ENCODE data around the gene SRPK2. TPM values are rescaled to one million over a fixed set of nuclear protein-coding genes. Genes with fewer than 3 reads are reported as not detected.
"Not testable (repeated sequence)": the region's sequence is repeated elsewhere in the genome, so short reads cannot be mapped to it uniquely, and the experiment has no call there.

SRPK2 gene
- total and polyA plus RNA-seq, 2 of the 13 experiments (the other 11 are each of a cell fraction or from before 2014, with no cell fraction given), result 10.1 to 22.3 TPM

DNA sequence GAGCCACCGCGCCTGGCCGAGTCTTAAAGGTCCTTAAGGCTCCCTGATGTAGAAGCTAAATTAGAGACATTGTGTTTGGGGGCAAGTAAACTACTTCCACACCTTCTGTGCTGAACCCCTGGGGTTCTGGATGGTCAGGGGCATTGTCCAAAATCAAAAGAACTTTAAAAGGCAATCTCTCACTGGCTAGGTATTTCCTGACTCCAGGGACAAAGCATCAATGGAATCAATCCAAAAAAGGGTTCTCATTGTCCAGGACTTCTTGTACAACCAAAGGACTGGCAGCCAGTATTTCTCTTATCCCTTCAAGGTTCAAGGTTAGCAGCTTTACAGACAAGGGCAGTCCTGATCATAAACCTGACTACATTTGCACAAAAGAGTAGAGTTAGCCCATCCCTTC is 24.0 kb downstream of the SRPK2 start:
- WGBS (ENCODE audit: low lambda C conversion rate), result 97% methylated on average over 3 of the region's 3 CpGs
- Histone ChIP-seq H3K27me3 (ENCODE audit: control insufficient read depth in 1 of 2, insufficient read depth in 2 of 2, low read length in 2 of 2) (no peaks in the 10 kb centered on the region), H2AFZ (ENCODE audit: low read length) (no peak overlapping the region), H3K9me3 (ENCODE audit: low read length) (no peaks in the 10 kb centered on the region), H3K79me2 (ENCODE audit: insufficient read depth, low read length) (peaks cover 27% of the 10 kb centered on the region), H3K36me3 (replicated peaks in 1 of 2; ENCODE audit: control insufficient read depth in 1 of 2, insufficient read depth in 2 of 2, low read length in 2 of 2) (no peaks in the 10 kb centered on the region), H3K4me1 (ENCODE audit: insufficient read depth, low read length) (peaks cover 48% of the 10 kb centered on the region), H3K4me2 (ENCODE audit: low read depth, low read length) (no peak overlapping the region), H4K20me1 (ENCODE audit: insufficient read depth, low read length) (peaks cover 13% of the 10 kb centered on the region), H3K27ac (ENCODE audit: extremely low read length, insufficient read depth, low read length) (no peak overlapping the region), H3K9ac (ENCODE audit: insufficient read depth, low read depth, low read length) (no peak overlapping the region), H3K4me3 (replicated peaks in 1 of 3; ENCODE audit: insufficient read depth in 1 of 3, low read depth in 2 of 3, low read length in 3 of 3) (no peak overlapping the region)
- FAIRE-seq (no peak), ATAC-seq (peak; percentile 64), DNase-seq (ENCODE audit: low spot score) (peak; percentile 48)
- ChIA-PET POLR2A (no interaction called here), CTCF (ENCODE audit: low intra/inter-chr PET ratio, low total read pairs) (no interaction called here)
- intact Hi-C loops (cut with micrococcal nuclease; ENCODE audit: unreplicated experiment), result no loop called here
- in situ Hi-C loops (cut with HindIII; ENCODE audit: extremely low pct_ligation_motif_present, low pct_unique_long_range_greater_than_20kb), result no loop called here
- TF ChIP-seq, protein P1, sequence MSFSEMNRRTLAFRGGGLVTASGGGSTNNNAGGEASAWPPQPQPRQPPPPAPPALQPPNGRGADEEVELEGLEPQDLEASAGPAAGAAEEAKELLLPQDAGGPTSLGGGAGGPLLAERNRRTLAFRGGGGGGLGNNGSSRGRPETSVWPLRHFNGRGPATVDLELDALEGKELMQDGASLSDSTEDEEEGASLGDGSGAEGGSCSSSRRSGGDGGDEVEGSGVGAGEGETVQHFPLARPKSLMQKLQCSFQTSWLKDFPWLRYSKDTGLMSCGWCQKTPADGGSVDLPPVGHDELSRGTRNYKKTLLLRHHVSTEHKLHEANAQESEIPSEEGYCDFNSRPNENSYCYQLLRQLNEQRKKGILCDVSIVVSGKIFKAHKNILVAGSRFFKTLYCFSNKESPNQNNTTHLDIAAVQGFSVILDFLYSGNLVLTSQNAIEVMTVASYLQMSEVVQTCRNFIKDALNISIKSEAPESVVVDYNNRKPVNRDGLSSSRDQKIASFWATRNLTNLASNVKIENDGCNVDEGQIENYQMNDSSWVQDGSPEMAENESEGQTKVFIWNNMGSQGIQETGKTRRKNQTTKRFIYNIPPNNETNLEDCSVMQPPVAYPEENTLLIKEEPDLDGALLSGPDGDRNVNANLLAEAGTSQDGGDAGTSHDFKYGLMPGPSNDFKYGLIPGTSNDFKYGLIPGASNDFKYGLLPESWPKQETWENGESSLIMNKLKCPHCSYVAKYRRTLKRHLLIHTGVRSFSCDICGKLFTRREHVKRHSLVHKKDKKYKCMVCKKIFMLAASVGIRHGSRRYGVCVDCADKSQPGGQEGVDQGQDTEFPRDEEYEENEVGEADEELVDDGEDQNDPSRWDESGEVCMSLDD (CRISPR knock-in tag; IDR thresholded peaks at IDR 0.05; ENCODE audit: borderline replicate concordance), result 0 out of 2 replicates have a peak, but pooled peaks have one; percentile 36
- TF ChIP-seq, protein P2, sequence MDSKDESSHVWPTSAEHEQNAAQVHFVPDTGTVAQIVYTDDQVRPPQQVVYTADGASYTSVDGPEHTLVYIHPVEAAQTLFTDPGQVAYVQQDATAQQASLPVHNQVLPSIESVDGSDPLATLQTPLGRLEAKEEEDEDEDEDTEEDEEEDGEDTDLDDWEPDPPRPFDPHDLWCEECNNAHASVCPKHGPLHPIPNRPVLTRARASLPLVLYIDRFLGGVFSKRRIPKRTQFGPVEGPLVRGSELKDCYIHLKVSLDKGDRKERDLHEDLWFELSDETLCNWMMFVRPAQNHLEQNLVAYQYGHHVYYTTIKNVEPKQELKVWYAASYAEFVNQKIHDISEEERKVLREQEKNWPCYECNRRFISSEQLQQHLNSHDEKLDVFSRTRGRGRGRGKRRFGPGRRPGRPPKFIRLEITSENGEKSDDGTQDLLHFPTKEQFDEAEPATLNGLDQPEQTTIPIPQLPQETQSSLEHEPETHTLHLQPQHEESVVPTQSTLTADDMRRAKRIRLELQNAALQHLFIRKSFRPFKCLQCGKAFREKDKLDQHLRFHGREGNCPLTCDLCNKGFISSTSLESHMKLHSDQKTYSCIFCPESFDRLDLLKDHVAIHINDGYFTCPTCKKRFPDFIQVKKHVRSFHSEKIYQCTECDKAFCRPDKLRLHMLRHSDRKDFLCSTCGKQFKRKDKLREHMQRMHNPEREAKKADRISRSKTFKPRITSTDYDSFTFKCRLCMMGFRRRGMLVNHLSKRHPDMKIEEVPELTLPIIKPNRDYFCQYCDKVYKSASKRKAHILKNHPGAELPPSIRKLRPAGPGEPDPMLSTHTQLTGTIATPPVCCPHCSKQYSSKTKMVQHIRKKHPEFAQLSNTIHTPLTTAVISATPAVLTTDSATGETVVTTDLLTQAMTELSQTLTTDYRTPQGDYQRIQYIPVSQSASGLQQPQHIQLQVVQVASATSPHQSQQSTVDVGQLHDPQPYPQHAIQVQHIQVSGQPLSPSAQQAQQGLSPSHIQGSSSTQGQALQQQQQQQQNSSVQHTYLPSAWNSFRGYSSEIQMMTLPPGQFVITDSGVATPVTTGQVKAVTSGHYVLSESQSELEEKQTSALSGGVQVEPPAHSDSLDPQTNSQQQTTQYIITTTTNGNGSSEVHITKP (CRISPR knock-in tag; IDR thresholded peaks at IDR 0.05; ENCODE audit: low read depth), result no peak
- TF ChIP-seq SOX13 (IDR thresholded peaks at IDR 0.05) (no peak), SOX13 (CRISPR knock-in tag; conservative IDR thresholded peaks at IDR 0.05 in 1 of 2, IDR thresholded peaks at IDR 0.05 in 1 of 2) (peak in 1 of 2 experiments; percentile 54; a peak in 1 of 4 replicates), ZNF326 (CRISPR knock-in tag; IDR thresholded peaks at IDR 0.05; ENCODE audit: borderline replicate concordance) (no peak), KMT2A (CRISPR knock-in tag; IDR thresholded peaks at IDR 0.05) (no peak), POLR2AphosphoS5 (IDR thresholded peaks at IDR 0.05; ENCODE audit: low read depth, low read length) (no peak), SOX6 (IDR thresholded peaks at IDR 0.05) (no peak), SOX6 (CRISPR knock-in tag; IDR thresholded peaks at IDR 0.05) (peak; percentile 29)
- no TSS peak for BruUV-seq (replicated peaks)

DNA sequence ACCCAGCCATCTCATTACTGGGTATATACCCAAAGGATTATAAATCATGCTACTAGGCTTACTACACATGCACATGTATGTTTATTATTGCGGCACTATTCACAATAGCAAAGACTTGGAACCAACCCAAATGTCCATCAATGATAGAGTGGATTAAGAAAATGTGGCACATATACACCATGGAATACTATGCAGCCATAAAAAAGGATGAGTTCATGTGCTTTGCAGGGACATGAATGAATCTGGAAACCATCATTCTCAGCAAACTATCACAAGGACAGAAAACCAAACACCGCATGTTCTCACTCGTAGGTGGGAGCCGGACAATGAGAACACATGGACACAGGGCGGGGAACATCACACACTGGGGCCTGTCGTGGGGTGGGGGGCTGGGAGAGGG is 25.1 kb downstream of the SRPK2 start:
- in situ Hi-C loops (cut with HindIII; ENCODE audit: extremely low pct_ligation_motif_present, low pct_unique_long_range_greater_than_20kb); H3K9me3 ChIP-seq (ENCODE audit: low read length); H3K4me2 ChIP-seq (ENCODE audit: low read depth, low read length); BruUV-seq (replicated peaks); CTCF ChIA-PET (ENCODE audit: low intra/inter-chr PET ratio, low total read pairs); H2AFZ ChIP-seq (ENCODE audit: low read length); intact Hi-C loops (cut with micrococcal nuclease; ENCODE audit: unreplicated experiment); DNase-seq (ENCODE audit: low spot score); H3K27ac ChIP-seq (ENCODE audit: extremely low read length, insufficient read depth, low read length); H3K9ac ChIP-seq (ENCODE audit: insufficient read depth, low read depth, low read length); ATAC-seq; H3K4me3 ChIP-seq (replicated peaks in 1 of 3; ENCODE audit: insufficient read depth in 1 of 3, low read depth in 2 of 3, low read length in 3 of 3); FAIRE-seq; H3K27me3 ChIP-seq (ENCODE audit: control insufficient read depth in 1 of 2, insufficient read depth in 2 of 2, low read length in 2 of 2); H3K36me3 ChIP-seq (replicated peaks in 1 of 2; ENCODE audit: control insufficient read depth in 1 of 2, insufficient read depth in 2 of 2, low read length in 2 of 2); POLR2A ChIA-PET: not testable (repeated sequence)
- Histone ChIP-seq H3K79me2 (ENCODE audit: insufficient read depth, low read length) (peaks cover 31% of the 10 kb centered on the region), H3K4me1 (ENCODE audit: insufficient read depth, low read length) (peaks cover 49% of the 10 kb centered on the region), H4K20me1 (ENCODE audit: insufficient read depth, low read length) (peaks cover 18% of the 10 kb centered on the region)
- 97% methylated on average over 6 of the region's 6 CpGs for WGBS (ENCODE audit: low lambda C conversion rate)

Measured in HepG2 (cell line).